Activated CD4-positive, CD25-positive, alpha-beta regulatory T cell (primary cell): ENCODE results near the gene SNAP91.
"Not testable (repeated sequence)": the region's sequence is repeated elsewhere in the genome, so short reads cannot be mapped to it uniquely, and the experiment has no call there.

ENCODE experiments used
- DNase-seq, 4 experiments: peaks; one replicate each; lab custom pipeline; 2025; lab: John Stamatoyannopoulos, UW

The SNAP91 gene

DNA sequence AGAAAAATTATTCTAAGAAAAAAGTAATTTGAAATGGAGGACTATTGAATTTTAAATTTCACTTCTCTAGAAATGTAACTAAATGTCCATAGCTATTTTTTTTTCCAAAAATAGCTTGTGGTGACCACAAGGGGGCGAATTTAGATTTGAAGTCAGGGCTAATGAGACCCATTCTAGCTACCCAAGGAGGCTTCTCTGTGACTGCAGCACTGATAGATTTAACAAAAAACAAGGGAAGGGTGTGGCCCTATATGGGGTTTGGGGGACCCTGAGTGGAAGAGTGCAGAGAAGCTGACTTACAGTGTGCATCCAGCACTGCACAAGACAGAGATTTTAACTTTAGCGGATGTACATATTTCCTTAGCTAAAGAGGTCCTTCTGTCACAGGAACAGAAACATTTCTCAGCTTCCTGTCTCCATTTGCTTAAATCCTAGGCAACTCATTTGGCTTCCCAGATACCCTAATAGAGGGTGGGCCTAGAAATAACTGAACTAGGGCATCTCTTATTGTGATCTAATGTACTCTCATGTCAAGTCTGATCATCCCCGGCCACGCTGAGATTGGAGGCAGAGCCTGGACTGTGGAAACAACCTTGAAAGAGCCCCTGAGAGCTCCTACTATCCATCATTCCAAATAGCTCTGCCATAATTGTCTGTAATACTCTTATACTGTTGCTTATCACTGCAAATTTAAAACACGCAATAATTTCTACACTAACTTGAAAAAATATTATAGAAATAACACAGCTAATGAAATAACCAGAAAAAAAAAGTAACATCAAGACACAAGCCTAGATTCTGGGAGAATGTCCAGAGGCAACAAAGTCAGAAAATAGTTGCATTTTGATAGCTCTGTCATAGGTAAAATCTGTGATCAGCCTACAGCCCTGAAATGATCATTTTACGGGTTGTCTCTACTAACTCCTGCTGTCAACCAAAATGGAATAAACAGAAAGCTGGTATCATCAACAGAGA lies 93.6 kb downstream of the SNAP91 start:
- DNase-seq, result no peak

DNA sequence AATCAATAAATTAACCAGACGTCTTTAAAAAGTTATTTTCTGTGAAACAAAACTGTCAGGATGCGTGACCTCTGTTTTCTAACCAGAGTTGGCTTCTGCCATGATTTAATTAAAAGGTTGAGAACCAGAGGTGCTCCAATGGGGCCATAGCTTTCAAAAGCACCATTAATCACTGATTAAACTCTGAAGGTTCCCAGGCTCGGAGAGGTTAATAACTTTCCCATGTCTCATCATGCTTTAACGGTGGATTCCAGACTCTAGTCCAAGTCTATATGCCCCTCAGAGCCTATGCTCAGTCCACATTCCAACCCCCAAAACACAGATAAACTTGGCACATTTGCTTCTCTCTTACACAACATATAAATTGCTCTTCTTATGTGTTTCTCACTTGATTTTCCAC lies 95.5 kb downstream of the SNAP91 start:
- no peak for DNase-seq

DNA sequence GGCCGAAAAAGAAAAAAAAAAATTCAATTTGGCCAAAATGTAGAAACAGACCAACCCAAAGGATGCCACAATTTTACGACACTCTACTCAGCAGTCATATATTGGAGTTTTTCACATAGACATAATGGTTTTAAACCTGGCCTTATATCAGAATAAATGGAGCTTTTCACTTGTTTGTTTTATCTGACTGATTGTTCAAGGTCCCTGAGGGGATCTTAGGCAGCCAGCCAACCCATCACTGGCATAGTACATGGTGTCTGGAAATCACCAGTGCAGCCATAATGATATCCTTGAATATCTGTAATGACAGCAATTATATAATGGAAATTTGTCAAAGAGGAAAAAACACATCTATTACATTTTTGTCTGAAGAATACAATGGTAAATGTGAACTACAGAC lies 99.7 kb downstream of the SNAP91 start:
- DNase-seq, result no peak

GRCh38 chr6:83605517-83605916 lies 103.4 kb downstream of the SNAP91 start:
- no peak for DNase-seq

DNA sequence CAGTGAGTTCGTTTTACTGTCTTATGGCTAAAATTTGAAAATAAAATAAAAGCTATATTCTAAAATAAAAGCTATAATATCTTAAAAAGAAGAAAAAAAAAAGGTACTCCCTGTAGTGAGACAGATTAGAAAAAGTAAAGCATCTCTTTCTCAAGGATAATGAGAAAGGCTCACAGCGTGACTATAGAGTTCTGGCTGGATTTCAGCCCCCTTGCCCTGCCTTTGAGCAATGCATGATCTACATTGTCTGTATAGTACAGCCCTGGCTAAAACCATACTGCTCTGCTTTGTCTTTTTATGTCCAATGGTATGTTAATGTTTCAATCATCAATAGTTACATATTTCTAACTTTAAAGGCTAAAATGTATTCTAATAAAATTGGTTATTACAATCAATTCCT lies 105.3 kb downstream of the SNAP91 start:
- DNase-seq, result no peak

GRCh38 chr6:83601119-83601518 lies 107.8 kb downstream of the SNAP91 start:
- DNase-seq, result no peak

DNA sequence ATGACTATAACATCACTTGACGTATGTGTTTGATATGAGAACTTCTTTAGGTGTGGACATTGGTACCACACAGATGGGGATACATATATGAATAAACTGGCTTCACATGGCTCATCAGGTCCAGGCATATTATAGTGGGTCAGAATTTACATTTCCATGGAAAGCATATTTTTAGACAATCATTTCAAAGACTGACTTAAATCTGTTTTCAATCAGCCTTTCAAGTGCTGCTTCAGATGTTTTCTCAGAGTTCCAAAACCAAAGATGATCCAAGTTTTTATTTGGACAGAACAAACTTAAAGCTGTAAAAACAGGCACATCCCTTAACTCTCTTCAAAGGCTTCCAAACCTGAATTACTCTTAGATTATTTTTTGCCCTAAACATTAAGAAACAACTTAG lies 108.4 kb downstream of the SNAP91 start:
- no peak for DNase-seq

GRCh38 chr6:83597511-83597910 lies 111.4 kb downstream of the SNAP91 start:
- DNase-seq, result no peak

- DNase-seq, result no peak
Measured at GRCh38 chr6:83597051-83597450, 111.8 kb downstream of the SNAP91 start.

- no peak for DNase-seq
Measured at GRCh38 chr6:83594941-83595340, 114.0 kb downstream of the SNAP91 start.

DNA sequence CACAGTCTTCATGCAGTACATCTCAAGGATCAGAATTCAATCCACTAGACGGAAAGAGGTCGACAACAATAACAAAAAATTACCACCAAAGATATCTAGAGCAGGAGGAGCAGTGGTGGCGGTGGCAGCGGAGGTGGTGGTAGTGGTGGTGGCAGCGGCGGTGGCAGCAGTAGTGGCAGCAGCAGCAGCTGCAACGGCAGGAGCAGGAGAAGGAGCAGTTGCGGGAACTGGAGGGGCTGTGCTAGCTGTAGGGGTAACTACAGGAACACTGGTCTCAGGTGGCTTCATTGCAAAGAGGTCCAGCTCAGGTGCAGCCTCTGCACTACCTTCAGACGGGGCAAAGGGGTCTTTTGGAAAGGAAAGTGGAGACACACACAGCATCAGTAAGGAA lies 115.5 kb downstream of the SNAP91 start:
- DNase-seq, result no peak

GRCh38 chr6:83592770-83593394 lies 116.0 kb downstream of the SNAP91 start:
- DNase-seq, result no peak

DNA sequence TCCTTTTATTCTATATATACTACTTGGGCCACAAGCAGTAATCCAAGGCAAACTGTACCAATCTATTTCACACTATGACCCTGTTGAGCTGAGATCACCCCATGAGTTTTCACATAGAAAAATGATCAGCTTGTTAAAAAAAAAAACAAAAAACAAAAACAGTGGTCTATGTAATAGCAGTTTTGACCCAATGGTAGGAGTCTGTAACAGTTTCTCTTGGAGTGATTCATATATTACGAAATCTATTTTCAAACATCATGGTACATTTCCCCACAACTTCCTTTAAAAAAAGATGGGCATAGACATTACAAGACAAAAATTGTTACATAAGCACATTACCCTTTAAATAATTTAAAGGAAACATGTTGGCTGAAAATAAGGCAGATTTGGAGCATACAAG lies 118.5 kb downstream of the SNAP91 start:
- no peak for DNase-seq

DNA sequence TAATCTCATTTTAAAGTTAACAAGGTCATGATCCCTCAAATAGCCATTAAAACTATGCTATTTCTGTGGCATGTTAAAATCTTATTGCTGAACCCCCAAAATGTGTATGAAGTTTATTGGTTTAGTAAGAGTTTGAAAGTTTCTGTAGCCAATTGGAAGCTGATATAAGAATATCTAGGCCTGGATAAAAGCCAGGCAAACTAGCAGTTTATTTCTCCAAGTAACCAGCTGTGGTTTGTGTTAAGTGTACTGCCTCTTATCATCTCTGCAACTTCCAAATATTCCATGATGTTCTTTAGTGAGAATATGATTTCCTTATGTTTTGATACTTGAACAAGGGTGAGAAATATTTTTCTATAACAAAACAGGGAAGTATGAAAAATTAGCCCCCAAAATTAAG lies 119.8 kb downstream of the SNAP91 start:
- no peak for DNase-seq

DNA sequence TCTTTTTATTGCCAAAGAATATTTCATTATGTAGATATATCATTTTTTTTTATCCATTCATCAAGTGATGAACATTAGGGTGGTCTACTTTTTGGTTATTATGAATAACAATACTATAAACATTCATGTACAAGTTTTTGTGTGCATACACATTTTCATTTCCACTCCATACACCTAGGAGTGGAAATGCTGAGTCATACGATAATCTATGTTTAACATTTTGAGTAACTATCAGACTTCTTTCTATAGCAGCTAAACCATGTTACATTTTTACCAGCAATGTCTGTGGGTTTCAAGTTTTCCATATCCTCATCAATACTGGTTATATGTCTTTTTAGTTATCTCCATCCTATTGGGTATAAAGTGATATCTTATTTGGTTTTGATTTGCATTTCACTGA lies 130.8 kb downstream of the SNAP91 start:
- DNase-seq, result no peak

DNA sequence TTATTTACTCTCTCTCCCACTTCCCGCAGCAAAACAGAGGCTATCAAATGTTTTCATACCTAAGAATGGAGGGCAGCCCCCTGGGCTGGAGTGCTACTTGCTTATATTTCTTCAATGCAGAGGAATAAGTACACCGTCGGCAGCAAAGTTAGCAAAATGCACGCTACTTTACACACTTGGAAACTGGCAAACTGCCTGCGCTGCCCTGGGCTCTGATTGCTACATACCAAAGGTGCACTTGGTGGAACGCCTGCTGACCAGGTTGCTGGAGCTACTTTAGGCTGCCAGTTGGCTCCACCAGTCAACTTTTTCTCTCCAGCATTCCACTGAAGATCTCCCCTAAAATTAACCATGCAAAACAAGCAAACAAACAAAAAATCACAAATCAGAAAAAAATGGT lies 134.1 kb downstream of the SNAP91 start:
- no peak for DNase-seq

DNA sequence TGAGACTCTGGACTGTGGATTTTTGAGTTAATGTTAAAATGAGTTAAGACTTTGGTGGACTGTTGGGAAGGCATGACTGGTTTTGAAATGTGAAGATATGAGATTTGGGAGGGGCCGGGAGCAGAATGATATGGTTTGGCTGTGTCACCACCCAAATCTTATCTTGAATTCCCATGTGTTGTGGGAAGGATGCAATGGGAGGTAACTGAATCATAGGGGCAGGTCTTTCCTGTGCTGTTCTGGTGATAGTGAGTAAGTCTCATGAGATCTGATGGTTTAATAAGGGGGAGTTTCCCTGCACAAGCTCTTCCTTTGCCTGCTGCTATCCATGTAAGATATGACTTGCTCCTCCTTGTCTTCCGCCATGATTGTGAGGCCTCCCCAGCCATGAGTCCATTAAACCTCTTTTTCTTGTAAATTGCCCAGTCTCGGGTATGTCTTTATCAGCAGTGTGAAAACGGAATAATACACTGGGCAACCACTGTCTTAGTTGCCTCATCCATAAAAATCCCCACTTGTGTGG lies 137.2 kb downstream of the SNAP91 start:
- DNase-seq, result not testable (repeated sequence)

DNA sequence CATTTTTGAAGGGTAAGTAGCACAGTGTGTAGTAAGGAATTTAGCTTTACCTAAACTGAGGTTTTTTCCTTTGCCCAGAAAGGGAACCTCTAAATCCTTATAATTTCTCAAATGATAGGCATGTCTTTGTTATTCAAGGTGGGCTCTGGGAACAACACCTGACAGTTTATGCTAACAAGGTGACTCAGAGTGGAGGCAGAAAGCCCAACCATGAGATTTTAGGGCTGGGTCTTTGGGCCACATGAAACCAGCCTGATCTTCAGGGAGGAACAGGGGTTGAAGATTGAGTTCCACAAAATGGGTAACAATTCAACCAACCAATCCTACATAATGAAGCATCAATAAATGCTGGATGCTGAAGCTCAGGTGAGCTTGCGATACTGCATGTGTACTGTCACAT lies 149.9 kb downstream of the SNAP91 start:
- no peak for DNase-seq

DNA sequence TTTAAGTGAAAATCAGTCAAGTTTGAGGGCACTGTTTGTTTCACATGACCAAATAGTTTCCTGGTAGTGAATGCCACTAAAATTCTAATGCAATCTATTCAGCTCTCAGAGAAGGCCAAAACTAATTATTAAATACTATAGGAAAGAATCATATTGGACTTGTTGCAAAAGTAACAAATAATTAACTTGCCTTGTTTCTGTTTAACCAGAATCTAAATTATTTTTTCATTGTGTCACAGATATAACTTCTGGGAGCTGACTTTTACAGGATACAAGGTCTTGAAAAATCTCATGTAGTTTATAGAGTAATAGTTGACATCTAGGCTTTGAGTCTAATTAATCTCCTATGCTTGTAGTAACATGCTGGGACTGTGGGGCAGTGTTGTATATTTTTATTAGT lies 152.0 kb downstream of the SNAP91 start:
- no peak for DNase-seq

- not testable (repeated sequence) for DNase-seq
Measured at GRCh38 chr6:83551748-83552147, 157.2 kb downstream of the SNAP91 start.

GRCh38 chr6:83550482-83550881 lies 158.4 kb downstream of the SNAP91 start:
- DNase-seq, result not testable (repeated sequence)

GRCh38 chr6:83546636-83547035 lies 162.3 kb downstream of the SNAP91 start:
- no peak for DNase-seq

DNA sequence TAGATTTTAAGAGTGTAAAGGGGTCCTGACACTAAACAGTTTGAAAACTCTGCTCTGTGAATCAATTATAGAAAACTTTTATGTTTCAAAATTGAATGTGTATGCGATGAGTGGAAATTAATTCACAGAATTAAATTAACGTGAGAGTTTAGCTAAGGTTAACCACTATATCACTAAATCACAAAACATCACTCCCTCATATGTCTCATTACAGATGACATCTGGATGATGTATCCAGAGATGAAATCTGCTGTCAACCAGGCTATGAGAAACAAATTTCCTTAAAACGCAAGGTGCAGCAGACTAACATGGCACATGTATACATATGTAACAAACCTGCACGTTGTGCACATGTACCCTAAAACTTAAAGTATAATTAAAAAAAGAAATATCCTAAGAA lies 169.2 kb downstream of the SNAP91 start:
- no peak for DNase-seq
